Activated naive CD8-positive, alpha-beta T cell treated with anti-CD3 and anti-CD28 coated beads, Interleukin-2, amount 50 U/mL, for 16 hours (primary cell): ENCODE results near the gene INPP5A.
"Not testable (repeated sequence)": the region's sequence is repeated elsewhere in the genome, so short reads cannot be mapped to it uniquely, and the experiment has no call there.

Experiments used
- DNase-seq: peaks from one replicate; pipeline ENCODE4 v3.0.0-alpha.2; 2020; ENCODE audit warnings: low read depth, low spot score

The INPP5A gene

GRCh38 chr10:132783165-132783939 is 245.8 kb downstream of the INPP5A start:
- no peak for DNase-seq

GRCh38 chr10:132783940-132784865 is 246.6 kb downstream of the INPP5A start:
- no peak for DNase-seq

GRCh38 chr10:132784866-132785722 is 247.5 kb downstream of the INPP5A start:
- DNase-seq, result no peak

- DNase-seq, result no peak
Observed at GRCh38 chr10:132785723-132786475, 248.3 kb downstream of the INPP5A start, which contains the start of gene NKX6-2. NKX6-2 (minus strand) TSS chr10:132786147; CDS start chr10:132785948, 199 bp downstream.

GRCh38 chr10:132786476-132786883 is 248.9 kb downstream of the INPP5A start:
- no peak for DNase-seq

- DNase-seq, result no peak
Observed at GRCh38 chr10:132786884-132787494, 249.4 kb downstream of the INPP5A start.

GRCh38 chr10:132787495-132788179 is 250.1 kb downstream of the INPP5A start:
- no peak for DNase-seq

GRCh38 chr10:132788180-132788830 is 250.7 kb downstream of the INPP5A start:
- no peak for DNase-seq

GRCh38 chr10:132788831-132789219 is 251.2 kb downstream of the INPP5A start:
- no peak for DNase-seq

GRCh38 chr10:132789659-132790148 is 252.1 kb downstream of the INPP5A start:
- no peak for DNase-seq

GRCh38 chr10:132790470-132790869 is 252.9 kb downstream of the INPP5A start:
- no peak for DNase-seq

GRCh38 chr10:132790934-132791829 is 253.6 kb downstream of the INPP5A start:
- no peak for DNase-seq

- not testable (repeated sequence) for DNase-seq
Observed at GRCh38 chr10:132792099-132792498, 254.5 kb downstream of the INPP5A start.

- DNase-seq, result no peak
Observed at GRCh38 chr10:132792796-132793195, 255.2 kb downstream of the INPP5A start.

GRCh38 chr10:132793213-132793612 is 255.6 kb downstream of the INPP5A start:
- DNase-seq, result no peak

GRCh38 chr10:132793871-132794849 is 256.6 kb downstream of the INPP5A start:
- no peak for DNase-seq

- no peak for DNase-seq
Observed at GRCh38 chr10:132796846-132797245, 259.3 kb downstream of the INPP5A start.
